SK-N-SH treated with all-trans-retinoic acid at 6 μM for 48 hours (cell line): ENCODE measurements around the gene SLC22A1.

Source experiments
- ATAC-seq: fragments of 200-7000 bp; cut with Tn5 transposase; 3 replicates; pipeline ENCODE4 v1.9.1; 2020; ENCODE audit warnings: mild to moderate bottlenecking, moderate library complexity
- ARNTL ChIP-seq: fragments of 450-650 bp; formaldehyde crosslinking; IDR thresholded peaks from 2 replicates; pipeline ENCODE4 v1.5.0; 2020; ENCODE audit warnings: low read depth, mild to moderate bottlenecking, moderate library complexity, borderline replicate concordance
- BACH2 ChIP-seq: fragments of 250-450 bp; sonication (Bioruptor Pico); IDR thresholded peaks from 2 replicates; pipeline ENCODE4 v1.9.0; 2021; ENCODE audit warnings: mild to moderate bottlenecking, borderline replicate concordance
- CREB5 ChIP-seq: fragments of 250-450 bp; sonication (Bioruptor Pico); IDR thresholded peaks from 2 replicates; pipeline ENCODE4 v1.5.1; 2020; ENCODE audit warnings: low read depth, mild to moderate bottlenecking, moderate library complexity
- CSDC2 ChIP-seq: fragments of 250-450 bp; sonication (Bioruptor Pico); IDR thresholded peaks from 2 replicates; pipeline ENCODE4 v1.5.0; 2020; ENCODE audit warnings: mild to moderate bottlenecking, moderate library complexity
- ESRRG ChIP-seq: fragments of 250-450 bp; sonication (Bioruptor Pico); IDR thresholded peaks from 2 replicates; pipeline ENCODE4 v1.6.1; 2021; ENCODE audit warnings: mild to moderate bottlenecking
- GLIS3 ChIP-seq: fragments of 250-450 bp; sonication (Bioruptor Pico); IDR thresholded peaks from 2 replicates; pipeline ENCODE4 v1.5.0; 2020; ENCODE audit warnings: mild to moderate bottlenecking, moderate library complexity
- ISL1 ChIP-seq: fragments of 250-450 bp; sonication (Bioruptor Pico); IDR thresholded peaks from 2 replicates; pipeline ENCODE4 v2.1.2; 2022; ENCODE audit warnings: mild to moderate bottlenecking, moderate library complexity
- POU6F1 ChIP-seq: fragments of 250-450 bp; sonication (Bioruptor Pico); IDR thresholded peaks from 2 replicates; pipeline ENCODE4 v1.8.0; 2021; ENCODE audit warnings: low read depth, mild to moderate bottlenecking, moderate library complexity, borderline replicate concordance
- PPARA ChIP-seq: fragments of 250-450 bp; sonication (Bioruptor Pico); IDR thresholded peaks from 2 replicates; pipeline ENCODE4 v1.5.0; 2020; ENCODE audit warnings: mild to moderate bottlenecking, borderline replicate concordance
- RARB ChIP-seq: fragments of 250-450 bp; sonication (Bioruptor Pico); IDR thresholded peaks from 2 replicates; pipeline ENCODE4 v1.8.0; 2021; ENCODE audit warnings: mild to moderate bottlenecking, moderate library complexity
- SNAI2 ChIP-seq: fragments of 250-450 bp; sonication (Bioruptor Pico); IDR thresholded peaks from 2 replicates; pipeline ENCODE4 v1.5.0; 2020; ENCODE audit warnings: mild to moderate bottlenecking, moderate library complexity
- TCF4 ChIP-seq: fragments of 250-450 bp; sonication (Bioruptor Pico); IDR thresholded peaks from 2 replicates; pipeline ENCODE4 v1.8.0; 2021; ENCODE audit warnings: mild to moderate bottlenecking, moderate library complexity, borderline replicate concordance
- TOX ChIP-seq: fragments of 250-450 bp; sonication (Bioruptor Pico); IDR thresholded peaks from 2 replicates; pipeline ENCODE4 v1.8.0; 2021; ENCODE audit warnings: mild to moderate bottlenecking, moderate library complexity, borderline replicate concordance
- ZC3H10 ChIP-seq: fragments of 250-450 bp; sonication (Bioruptor Pico); IDR thresholded peaks from 2 replicates; pipeline ENCODE4 v1.5.1; 2021; ENCODE audit warnings: mild to moderate bottlenecking, moderate library complexity
- ZFP3 ChIP-seq: fragments of 250-450 bp; sonication (Bioruptor Pico); IDR thresholded peaks from 2 replicates; pipeline ENCODE4 v1.5.0; 2020; ENCODE audit warnings: mild to moderate bottlenecking, moderate library complexity
- ZFP30 ChIP-seq: fragments of 450-650 bp; formaldehyde crosslinking; IDR thresholded peaks from 2 replicates; pipeline ENCODE4 v1.5.0; 2022; ENCODE audit warnings: mild to moderate bottlenecking, moderate library complexity
- ZNF565 ChIP-seq: fragments of 450-650 bp; formaldehyde crosslinking; conservative IDR thresholded peaks from 2 replicates; pipeline ENCODE4 v1.5.0; 2020; ENCODE audit warnings: low read depth, mild to moderate bottlenecking, moderate library complexity
- ZNF70 ChIP-seq: fragments of 450-650 bp; formaldehyde crosslinking; IDR thresholded peaks from 2 replicates; pipeline ENCODE4 v1.5.0; 2020; ENCODE audit warnings: mild to moderate bottlenecking, moderate library complexity
- ZNF8 ChIP-seq: fragments of 450-650 bp; formaldehyde crosslinking; IDR thresholded peaks from 2 replicates; pipeline ENCODE4 v1.5.0; 2020; ENCODE audit warnings: mild to moderate bottlenecking, moderate library complexity
- TF ChIP-seq, protein P1 (sequence below): fragments of 250-450 bp; sonication (Bioruptor Pico); IDR thresholded peaks from 2 replicates; pipeline ENCODE4 v1.8.0; 2020; ENCODE audit warnings: mild to moderate bottlenecking, moderate library complexity, borderline replicate concordance
- TF ChIP-seq, protein P2 (sequence below): fragments of 250-450 bp; sonication (Bioruptor Pico); IDR thresholded peaks from 2 replicates; pipeline ENCODE4 v1.5.1; 2021; ENCODE audit warnings: mild to moderate bottlenecking, moderate library complexity
- TF ChIP-seq, protein P3 (sequence below): fragments of 250-450 bp; sonication (Bioruptor Pico); IDR thresholded peaks from 2 replicates; pipeline ENCODE4 v1.5.0; 2020; ENCODE audit warnings: mild to moderate bottlenecking, moderate library complexity

SLC22A1 gene

GRCh38 chr6:160121981-160122380 lies 366 bp downstream of the SLC22A1 start (continued):
- TF ChIP-seq ISL1 (CRISPR knock-in tag) (no peak), GLIS3 (CRISPR knock-in tag) (no peak), BACH2 (CRISPR knock-in tag) (no peak), ARNTL (no peak), PPARA (no peak)

- ATAC-seq, result no peak
- TF ChIP-seq, protein P1, sequence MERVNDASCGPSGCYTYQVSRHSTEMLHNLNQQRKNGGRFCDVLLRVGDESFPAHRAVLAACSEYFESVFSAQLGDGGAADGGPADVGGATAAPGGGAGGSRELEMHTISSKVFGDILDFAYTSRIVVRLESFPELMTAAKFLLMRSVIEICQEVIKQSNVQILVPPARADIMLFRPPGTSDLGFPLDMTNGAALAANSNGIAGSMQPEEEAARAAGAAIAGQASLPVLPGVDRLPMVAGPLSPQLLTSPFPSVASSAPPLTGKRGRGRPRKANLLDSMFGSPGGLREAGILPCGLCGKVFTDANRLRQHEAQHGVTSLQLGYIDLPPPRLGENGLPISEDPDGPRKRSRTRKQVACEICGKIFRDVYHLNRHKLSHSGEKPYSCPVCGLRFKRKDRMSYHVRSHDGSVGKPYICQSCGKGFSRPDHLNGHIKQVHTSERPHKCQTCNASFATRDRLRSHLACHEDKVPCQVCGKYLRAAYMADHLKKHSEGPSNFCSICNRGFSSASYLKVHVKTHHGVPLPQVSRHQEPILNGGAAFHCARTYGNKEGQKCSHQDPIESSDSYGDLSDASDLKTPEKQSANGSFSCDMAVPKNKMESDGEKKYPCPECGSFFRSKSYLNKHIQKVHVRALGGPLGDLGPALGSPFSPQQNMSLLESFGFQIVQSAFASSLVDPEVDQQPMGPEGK (CRISPR knock-in tag), result no peak
- TF ChIP-seq CREB5 (CRISPR knock-in tag), result no peak
- TF ChIP-seq CSDC2 (CRISPR knock-in tag), result no peak
- TF ChIP-seq PPARA, result no peak
- TF ChIP-seq, protein P2, sequence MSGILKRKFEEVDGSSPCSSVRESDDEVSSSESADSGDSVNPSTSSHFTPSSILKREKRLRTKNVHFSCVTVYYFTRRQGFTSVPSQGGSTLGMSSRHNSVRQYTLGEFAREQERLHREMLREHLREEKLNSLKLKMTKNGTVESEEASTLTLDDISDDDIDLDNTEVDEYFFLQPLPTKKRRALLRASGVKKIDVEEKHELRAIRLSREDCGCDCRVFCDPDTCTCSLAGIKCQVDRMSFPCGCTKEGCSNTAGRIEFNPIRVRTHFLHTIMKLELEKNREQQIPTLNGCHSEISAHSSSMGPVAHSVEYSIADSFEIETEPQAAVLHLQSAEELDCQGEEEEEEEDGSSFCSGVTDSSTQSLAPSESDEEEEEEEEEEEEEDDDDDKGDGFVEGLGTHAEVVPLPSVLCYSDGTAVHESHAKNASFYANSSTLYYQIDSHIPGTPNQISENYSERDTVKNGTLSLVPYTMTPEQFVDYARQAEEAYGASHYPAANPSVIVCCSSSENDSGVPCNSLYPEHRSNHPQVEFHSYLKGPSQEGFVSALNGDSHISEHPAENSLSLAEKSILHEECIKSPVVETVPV (CRISPR knock-in tag), result no peak
- no peak for TF ChIP-seq RARB (CRISPR knock-in tag)
- TF ChIP-seq ZC3H10 (CRISPR knock-in tag), result no peak
- no peak for TF ChIP-seq ISL1 (CRISPR knock-in tag)
- no peak for TF ChIP-seq ZNF565 (CRISPR knock-in tag)
- TF ChIP-seq ZFP30 (CRISPR knock-in tag), result no peak
- no peak for TF ChIP-seq POU6F1
- no peak for TF ChIP-seq ZNF8 (CRISPR knock-in tag)
- TF ChIP-seq TOX, result no peak
- TF ChIP-seq GLIS3 (CRISPR knock-in tag), result no peak
- TF ChIP-seq ARNTL, result no peak
- no peak for TF ChIP-seq SNAI2
- no peak for TF ChIP-seq ESRRG (CRISPR knock-in tag)
- no peak for TF ChIP-seq ZNF70 (CRISPR knock-in tag)
Measured at GRCh38 chr6:160122744-160123143, 1.1 kb downstream of the SLC22A1 start.

DNA sequence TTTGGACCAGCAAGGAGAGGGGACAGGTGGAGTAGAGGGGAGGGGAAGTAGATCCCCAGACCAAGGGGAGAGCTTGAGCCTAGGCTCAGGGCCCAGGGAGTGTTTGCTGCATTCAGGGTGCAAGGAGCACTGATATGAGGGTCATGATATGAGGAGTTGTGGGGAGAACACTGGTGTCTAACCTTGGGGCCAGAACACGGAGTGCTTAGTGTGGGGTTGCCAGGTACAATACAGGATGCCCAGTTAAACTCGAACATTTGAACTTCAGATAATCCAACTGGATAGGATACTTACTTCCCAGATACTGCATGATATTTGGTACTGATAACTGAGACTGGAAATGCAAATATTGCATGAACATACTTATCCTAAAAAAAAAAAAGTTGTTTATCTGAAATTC lies 2.4 kb downstream of the SLC22A1 start:
- TF ChIP-seq ZNF8 (CRISPR knock-in tag) (no peak), TCF4 (CRISPR knock-in tag) (no peak), POU6F1 (no peak), CREB5 (CRISPR knock-in tag) (no peak), ZFP3 (no peak), BACH2 (CRISPR knock-in tag) (no peak), PPARA (no peak), GLIS3 (CRISPR knock-in tag) (no peak), ZFP30 (CRISPR knock-in tag) (no peak), ARNTL (no peak), RARB (CRISPR knock-in tag) (no peak), ESRRG (CRISPR knock-in tag) (no peak)
- TF ChIP-seq, protein P1 (CRISPR knock-in tag), result no peak
- TF ChIP-seq, protein P3, sequence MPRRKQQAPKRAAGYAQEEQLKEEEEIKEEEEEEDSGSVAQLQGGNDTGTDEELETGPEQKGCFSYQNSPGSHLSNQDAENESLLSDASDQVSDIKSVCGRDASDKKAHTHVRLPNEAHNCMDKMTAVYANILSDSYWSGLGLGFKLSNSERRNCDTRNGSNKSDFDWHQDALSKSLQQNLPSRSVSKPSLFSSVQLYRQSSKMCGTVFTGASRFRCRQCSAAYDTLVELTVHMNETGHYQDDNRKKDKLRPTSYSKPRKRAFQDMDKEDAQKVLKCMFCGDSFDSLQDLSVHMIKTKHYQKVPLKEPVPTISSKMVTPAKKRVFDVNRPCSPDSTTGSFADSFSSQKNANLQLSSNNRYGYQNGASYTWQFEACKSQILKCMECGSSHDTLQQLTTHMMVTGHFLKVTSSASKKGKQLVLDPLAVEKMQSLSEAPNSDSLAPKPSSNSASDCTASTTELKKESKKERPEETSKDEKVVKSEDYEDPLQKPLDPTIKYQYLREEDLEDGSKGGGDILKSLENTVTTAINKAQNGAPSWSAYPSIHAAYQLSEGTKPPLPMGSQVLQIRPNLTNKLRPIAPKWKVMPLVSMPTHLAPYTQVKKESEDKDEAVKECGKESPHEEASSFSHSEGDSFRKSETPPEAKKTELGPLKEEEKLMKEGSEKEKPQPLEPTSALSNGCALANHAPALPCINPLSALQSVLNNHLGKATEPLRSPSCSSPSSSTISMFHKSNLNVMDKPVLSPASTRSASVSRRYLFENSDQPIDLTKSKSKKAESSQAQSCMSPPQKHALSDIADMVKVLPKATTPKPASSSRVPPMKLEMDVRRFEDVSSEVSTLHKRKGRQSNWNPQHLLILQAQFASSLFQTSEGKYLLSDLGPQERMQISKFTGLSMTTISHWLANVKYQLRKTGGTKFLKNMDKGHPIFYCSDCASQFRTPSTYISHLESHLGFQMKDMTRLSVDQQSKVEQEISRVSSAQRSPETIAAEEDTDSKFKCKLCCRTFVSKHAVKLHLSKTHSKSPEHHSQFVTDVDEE, result no peak
- TF ChIP-seq, protein P2 (CRISPR knock-in tag), result no peak
- no peak for ATAC-seq
